ENCODE results near the gene PRELP.

PRELP gene

GRCh38 chr1:203523667-203524066 is 48.1 kb downstream of the PRELP start:
- TF ChIP-seq CTCF (IDR thresholded peaks at IDR 0.05) (no peak), ZFX (IDR thresholded peaks at IDR 0.05; ENCODE audit: borderline replicate concordance) (no peak)
- no peak overlapping the region for H3K27ac ChIP-seq

GRCh38 chr1:203524152-203524551 is 48.5 kb downstream of the PRELP start:
- TF ChIP-seq ZFX (IDR thresholded peaks at IDR 0.05; ENCODE audit: borderline replicate concordance) (no peak), CTCF (IDR thresholded peaks at IDR 0.05) (no peak)
- H3K27ac ChIP-seq = no peak overlapping the region

GRCh38 chr1:203524824-203525223 is 49.2 kb downstream of the PRELP start:
- no peak overlapping the region for H3K27ac ChIP-seq
- TF ChIP-seq ZFX (IDR thresholded peaks at IDR 0.05; ENCODE audit: borderline replicate concordance) = no peak
- TF ChIP-seq CTCF (IDR thresholded peaks at IDR 0.05) = no peak

- no peak for TF ChIP-seq ZFX (IDR thresholded peaks at IDR 0.05; ENCODE audit: borderline replicate concordance)
- TF ChIP-seq CTCF (IDR thresholded peaks at IDR 0.05) = no peak
- H3K27ac ChIP-seq = no peak overlapping the region
Observed at GRCh38 chr1:203525685-203526084, 50.1 kb downstream of the PRELP start.

- no peak overlapping the region for H3K27ac ChIP-seq
- TF ChIP-seq ZFX (IDR thresholded peaks at IDR 0.05; ENCODE audit: borderline replicate concordance) (no peak), CTCF (IDR thresholded peaks at IDR 0.05) (no peak)
Observed at GRCh38 chr1:203526130-203526529, 50.5 kb downstream of the PRELP start.

- no peak overlapping the region for H3K27ac ChIP-seq
- TF ChIP-seq CTCF (IDR thresholded peaks at IDR 0.05) (no peak), ZFX (IDR thresholded peaks at IDR 0.05; ENCODE audit: borderline replicate concordance) (no peak)
Observed at GRCh38 chr1:203526572-203526971, 51.0 kb downstream of the PRELP start.

- no peak for TF ChIP-seq CTCF (IDR thresholded peaks at IDR 0.05)
- no peak for TF ChIP-seq ZFX (IDR thresholded peaks at IDR 0.05; ENCODE audit: borderline replicate concordance)
- H3K27ac ChIP-seq = no peak overlapping the region
Observed at GRCh38 chr1:203527013-203527412, 51.4 kb downstream of the PRELP start.
